Neural crest cell (in vitro differentiated cells): ENCODE measurements around the gene IFITM1. TPM values are rescaled to one million over a fixed set of nuclear protein-coding genes. Genes with fewer than 3 reads are reported as not detected.

Source experiments
- DNase-seq: peaks from one replicate; pipeline ENCODE4 v3.0.0; 2021; ENCODE audit warnings: low read depth, mixed read lengths, low spot score
- H3K27ac Mint-ChIP-seq: one replicate; pipeline ENCODE4 v1.8.0; 2021; ENCODE audit warnings: mild to moderate bottlenecking, mixed read lengths; ENCODE audit not compliant: unreplicated experiment
- H3K27me3 Mint-ChIP-seq: 2 replicates; pipeline ENCODE4 v1.8.0; 2021; ENCODE audit warnings: low read depth, mild to moderate bottlenecking, mixed read lengths
- H3K36me3 Mint-ChIP-seq: 2 replicates; pipeline ENCODE4 v1.8.0; 2021; ENCODE audit warnings: low read depth, mild to moderate bottlenecking, mixed read lengths
- H3K4me1 Mint-ChIP-seq: 2 replicates; pipeline ENCODE4 v1.8.0; 2021; ENCODE audit warnings: mixed read lengths
- H3K4me3 Mint-ChIP-seq: one replicate; pipeline ENCODE4 v1.8.0; 2021; ENCODE audit warnings: mild to moderate bottlenecking, mixed read lengths
- H3K9me3 Mint-ChIP-seq: 2 replicates; pipeline ENCODE4 v1.8.0; 2021; ENCODE audit warnings: mixed read lengths
- total RNA-seq: library from RNA; stranded (reverse); gene quantifications from 2 replicates; pipeline ENCODE4 v1.2.1, GENCODE V29; 2021
- TF ChIP-seq, protein P1 (sequence below): fragments of 200-600 bp; sonication (generic); conservative IDR thresholded peaks from 2 replicates; pipeline ENCODE4 v1.5.0; 2021; ENCODE audit warnings: antibody characterized with exemption, mild to moderate bottlenecking

Gene IFITM1
- total RNA-seq, 1 donor from 2014 or later = 2.0 TPM

DNA sequence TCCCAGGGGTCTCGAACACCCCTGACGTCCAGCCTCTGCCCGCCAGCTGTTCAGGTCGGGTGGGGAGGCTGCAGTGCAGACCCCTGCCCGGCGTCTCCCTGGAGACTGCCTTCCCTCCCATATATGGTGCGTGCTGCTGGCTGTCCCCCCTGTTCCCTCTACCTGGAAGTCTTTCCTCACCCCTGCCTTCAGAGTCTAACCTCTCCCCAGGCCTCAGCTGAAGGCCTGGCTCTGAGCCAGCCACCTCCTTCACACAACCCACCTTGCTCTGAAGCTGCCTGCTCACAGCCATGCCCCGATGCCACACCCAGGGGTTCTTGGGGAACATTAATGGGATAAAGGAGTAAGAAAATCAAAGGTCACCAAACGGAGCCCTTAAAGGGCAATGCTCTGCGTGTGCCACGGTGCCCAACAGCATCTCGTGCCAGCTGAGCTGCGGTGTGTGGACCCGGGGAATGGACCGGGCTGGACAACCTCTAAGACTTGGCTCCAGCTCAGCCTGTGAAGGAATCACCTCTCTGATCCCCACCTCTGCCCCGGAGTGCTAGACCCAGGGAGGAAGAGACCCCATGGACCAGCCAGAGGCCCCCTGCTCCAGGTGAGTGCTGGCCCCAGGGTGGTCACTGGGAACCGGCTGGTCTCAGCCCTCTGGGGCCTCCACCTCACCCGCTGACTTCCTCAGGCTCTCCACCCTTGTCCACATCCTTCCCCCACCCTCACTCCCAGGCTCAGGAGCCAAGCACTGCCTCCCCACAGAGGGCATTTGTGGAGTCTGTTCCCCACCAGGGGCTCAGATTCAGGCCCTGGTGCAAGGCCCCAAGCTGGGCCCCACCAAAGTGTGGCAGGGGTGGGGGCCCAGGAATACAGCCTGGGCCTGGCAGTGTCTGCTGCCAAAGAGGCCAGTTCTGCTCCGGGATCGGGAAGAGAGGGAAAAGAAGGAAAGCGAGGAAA, 35.6 kb upstream of the IFITM1 start, which contains the start of gene NLRP6:
Gene NLRP6 (plus strand): TSS at position 407 of the 951 bp plus-strand sequence. CDS start 163 bp downstream, at position 570.
- H3K36me3 Mint-ChIP-seq = peaks cover 4% of the 10 kb centered on the region
- no peak for DNase-seq
- peaks cover 13% of the 10 kb centered on the region for H3K4me1 Mint-ChIP-seq
- TF ChIP-seq, protein P1, sequence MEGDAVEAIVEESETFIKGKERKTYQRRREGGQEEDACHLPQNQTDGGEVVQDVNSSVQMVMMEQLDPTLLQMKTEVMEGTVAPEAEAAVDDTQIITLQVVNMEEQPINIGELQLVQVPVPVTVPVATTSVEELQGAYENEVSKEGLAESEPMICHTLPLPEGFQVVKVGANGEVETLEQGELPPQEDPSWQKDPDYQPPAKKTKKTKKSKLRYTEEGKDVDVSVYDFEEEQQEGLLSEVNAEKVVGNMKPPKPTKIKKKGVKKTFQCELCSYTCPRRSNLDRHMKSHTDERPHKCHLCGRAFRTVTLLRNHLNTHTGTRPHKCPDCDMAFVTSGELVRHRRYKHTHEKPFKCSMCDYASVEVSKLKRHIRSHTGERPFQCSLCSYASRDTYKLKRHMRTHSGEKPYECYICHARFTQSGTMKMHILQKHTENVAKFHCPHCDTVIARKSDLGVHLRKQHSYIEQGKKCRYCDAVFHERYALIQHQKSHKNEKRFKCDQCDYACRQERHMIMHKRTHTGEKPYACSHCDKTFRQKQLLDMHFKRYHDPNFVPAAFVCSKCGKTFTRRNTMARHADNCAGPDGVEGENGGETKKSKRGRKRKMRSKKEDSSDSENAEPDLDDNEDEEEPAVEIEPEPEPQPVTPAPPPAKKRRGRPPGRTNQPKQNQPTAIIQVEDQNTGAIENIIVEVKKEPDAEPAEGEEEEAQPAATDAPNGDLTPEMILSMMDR = no peak
- no peak within 1 kb of the TSS for H3K4me3 Mint-ChIP-seq
- H3K27ac Mint-ChIP-seq = no peak within 1 kb of the TSS
- no peaks in the 10 kb centered on the region for H3K27me3 Mint-ChIP-seq
- peaks cover 4% of the 10 kb centered on the region for H3K9me3 Mint-ChIP-seq

DNA sequence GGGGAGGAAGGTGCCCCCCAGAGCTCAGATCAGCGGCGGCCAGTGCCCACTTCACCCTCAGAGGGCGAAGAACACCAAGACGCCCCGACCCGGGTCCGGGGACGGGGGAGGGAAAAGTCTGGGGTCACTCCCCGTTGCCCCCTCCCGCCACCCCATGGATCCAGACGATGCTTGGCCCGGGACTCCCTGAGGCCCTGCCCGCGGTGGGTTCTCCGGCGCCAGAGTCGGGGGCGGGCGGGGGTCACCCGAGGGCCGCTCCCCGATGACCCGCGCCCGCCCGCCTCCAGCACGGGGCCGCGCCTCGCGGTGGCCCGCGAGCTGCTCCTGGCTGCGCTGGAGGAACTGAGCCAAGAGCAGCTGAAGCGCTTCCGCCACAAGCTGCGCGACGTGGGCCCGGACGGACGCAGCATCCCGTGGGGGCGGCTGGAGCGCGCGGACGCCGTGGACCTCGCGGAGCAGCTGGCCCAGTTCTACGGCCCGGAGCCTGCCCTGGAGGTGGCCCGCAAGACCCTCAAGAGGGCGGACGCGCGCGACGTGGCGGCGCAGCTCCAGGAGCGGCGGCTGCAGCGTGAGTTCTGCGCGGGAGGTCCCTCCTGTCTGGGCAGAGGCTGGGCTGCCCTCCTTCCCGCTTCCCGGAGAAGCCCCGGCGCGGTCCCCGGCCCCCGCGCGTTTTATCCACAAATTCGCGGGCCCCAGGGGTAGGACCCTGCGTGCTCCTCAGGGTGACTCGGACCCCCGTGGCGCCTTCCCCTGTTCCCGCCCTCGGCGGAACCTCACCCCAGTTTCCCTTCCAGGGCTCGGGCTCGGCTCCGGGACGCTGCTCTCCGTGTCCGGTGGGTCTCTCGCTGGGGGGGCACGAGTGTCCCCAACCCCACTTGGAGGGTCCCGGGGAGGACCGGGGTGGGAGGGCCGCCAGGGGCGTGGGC, 34.5 kb upstream of the IFITM1 start:
- DNase-seq = no peak
- TF ChIP-seq, protein P1 = no peak
- Mint-ChIP-seq H3K4me1 (peaks cover 13% of the 10 kb centered on the region), H3K27ac (no peak overlapping the region), H3K36me3 (peaks cover 4% of the 10 kb centered on the region), H3K9me3 (peaks cover 4% of the 10 kb centered on the region), H3K27me3 (no peaks in the 10 kb centered on the region), H3K4me3 (no peak overlapping the region)

DNA sequence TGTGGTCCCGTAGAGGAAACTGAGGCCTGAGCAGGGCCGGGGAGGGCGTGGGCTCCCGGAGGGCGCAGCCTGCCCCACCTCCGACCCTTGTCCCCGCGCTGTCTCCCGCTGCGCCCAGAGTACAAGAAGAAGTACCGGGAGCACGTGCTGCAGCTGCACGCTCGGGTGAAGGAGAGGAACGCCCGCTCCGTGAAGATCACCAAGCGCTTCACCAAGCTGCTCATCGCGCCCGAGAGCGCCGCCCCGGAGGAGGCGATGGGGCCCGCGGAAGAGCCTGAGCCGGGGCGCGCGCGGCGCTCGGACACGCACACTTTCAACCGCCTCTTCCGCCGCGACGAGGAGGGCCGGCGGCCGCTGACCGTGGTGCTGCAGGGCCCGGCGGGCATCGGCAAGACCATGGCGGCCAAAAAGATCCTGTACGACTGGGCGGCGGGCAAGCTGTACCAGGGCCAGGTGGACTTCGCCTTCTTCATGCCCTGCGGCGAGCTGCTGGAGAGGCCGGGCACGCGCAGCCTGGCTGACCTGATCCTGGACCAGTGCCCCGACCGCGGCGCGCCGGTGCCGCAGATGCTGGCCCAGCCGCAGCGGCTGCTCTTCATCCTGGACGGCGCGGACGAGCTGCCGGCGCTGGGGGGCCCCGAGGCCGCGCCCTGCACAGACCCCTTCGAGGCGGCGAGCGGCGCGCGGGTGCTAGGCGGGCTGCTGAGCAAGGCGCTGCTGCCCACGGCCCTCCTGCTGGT, 33.7 kb upstream of the IFITM1 start:
- no peak overlapping the region for H3K4me3 Mint-ChIP-seq

DNA sequence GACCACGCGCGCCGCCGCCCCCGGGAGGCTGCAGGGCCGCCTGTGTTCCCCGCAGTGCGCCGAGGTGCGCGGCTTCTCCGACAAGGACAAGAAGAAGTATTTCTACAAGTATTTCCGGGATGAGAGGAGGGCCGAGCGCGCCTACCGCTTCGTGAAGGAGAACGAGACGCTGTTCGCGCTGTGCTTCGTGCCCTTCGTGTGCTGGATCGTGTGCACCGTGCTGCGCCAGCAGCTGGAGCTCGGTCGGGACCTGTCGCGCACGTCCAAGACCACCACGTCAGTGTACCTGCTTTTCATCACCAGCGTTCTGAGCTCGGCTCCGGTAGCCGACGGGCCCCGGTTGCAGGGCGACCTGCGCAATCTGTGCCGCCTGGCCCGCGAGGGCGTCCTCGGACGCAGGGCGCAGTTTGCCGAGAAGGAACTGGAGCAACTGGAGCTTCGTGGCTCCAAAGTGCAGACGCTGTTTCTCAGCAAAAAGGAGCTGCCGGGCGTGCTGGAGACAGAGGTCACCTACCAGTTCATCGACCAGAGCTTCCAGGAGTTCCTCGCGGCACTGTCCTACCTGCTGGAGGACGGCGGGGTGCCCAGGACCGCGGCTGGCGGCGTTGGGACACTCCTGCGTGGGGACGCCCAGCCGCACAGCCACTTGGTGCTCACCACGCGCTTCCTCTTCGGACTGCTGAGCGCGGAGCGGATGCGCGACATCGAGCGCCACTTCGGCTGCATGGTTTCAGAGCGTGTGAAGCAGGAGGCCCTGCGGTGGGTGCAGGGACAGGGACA, 32.9 kb upstream of the IFITM1 start:
- Mint-ChIP-seq H3K4me1 (peaks cover 13% of the 10 kb centered on the region), H3K9me3 (peaks cover 4% of the 10 kb centered on the region), H3K27ac (no peak overlapping the region), H3K36me3 (peaks cover 4% of the 10 kb centered on the region), H3K4me3 (no peak overlapping the region), H3K27me3 (no peaks in the 10 kb centered on the region)
- TF ChIP-seq, protein P1 = no peak
- DNase-seq = no peak

More for the DNA sequence above, 33.7 kb upstream of the IFITM1 start:
- Mint-ChIP-seq H3K9me3 (peaks cover 4% of the 10 kb centered on the region), H3K4me1 (peaks cover 13% of the 10 kb centered on the region), H3K27me3 (no peaks in the 10 kb centered on the region), H3K36me3 (peaks cover 4% of the 10 kb centered on the region), H3K27ac (no peak overlapping the region)
- no peak for DNase-seq
- TF ChIP-seq, protein P1 = no peak
